Stimulated activated CD8-positive, alpha-beta memory T cell treated with anti-CD3 and anti-CD28 coated beads, Interleukin-12 subunit alpha, Interleukin-12 subunit beta, amount 100 ng/mL, for 24 hours (primary cell): ENCODE results near the gene RNF223.

Experiments used
- DNase-seq: peaks from one replicate; pipeline ENCODE4 v3.0.0-alpha.2; 2020; ENCODE audit errors: extremely low read depth

Gene RNF223

GRCh38 chr1:1073743-1074587 lies at the start of gene RNF223:
Gene RNF223 (minus strand): TSS chr1:1074306. CDS start chr1:1072566, 1,740 bp downstream.
- DNase-seq: no peak

- DNase-seq: no peak
Measured at GRCh38 chr1:1122981-1123480, 48.9 kb upstream of the RNF223 start.

GRCh38 chr1:1122078-1122811 lies 48.1 kb upstream of the RNF223 start:
- peak; percentile 57 for DNase-seq

- DNase-seq: no peak
Measured at GRCh38 chr1:1121611-1122077, 47.5 kb upstream of the RNF223 start.

GRCh38 chr1:1120866-1121591 lies 46.9 kb upstream of the RNF223 start:
- DNase-seq: no peak

- DNase-seq: no peak
Measured at GRCh38 chr1:1120096-1120495, 46.0 kb upstream of the RNF223 start.

GRCh38 chr1:1119272-1119890 lies 45.3 kb upstream of the RNF223 start:
- DNase-seq: no peak

GRCh38 chr1:1118876-1119220 lies 44.7 kb upstream of the RNF223 start:
- no peak for DNase-seq

- DNase-seq: no peak
Measured at GRCh38 chr1:1118011-1118875, 44.1 kb upstream of the RNF223 start.

GRCh38 chr1:1117469-1117831 lies 43.3 kb upstream of the RNF223 start:
- no peak for DNase-seq

- no peak for DNase-seq
Measured at GRCh38 chr1:1116701-1117468, 42.8 kb upstream of the RNF223 start.

- DNase-seq: peak; percentile 97
Measured at GRCh38 chr1:1115786-1116700, 41.9 kb upstream of the RNF223 start, which contains the start of gene C1orf159. Gene C1orf159 (minus strand): TSS chr1:1116089. CDS start chr1:1091543, 24,546 bp downstream.

GRCh38 chr1:1115136-1115785 lies 41.2 kb upstream of the RNF223 start:
- DNase-seq: no peak

GRCh38 chr1:1114431-1114830 lies 40.3 kb upstream of the RNF223 start:
- no peak for DNase-seq

GRCh38 chr1:1112237-1112985 lies 38.3 kb upstream of the RNF223 start:
- DNase-seq: no peak

- DNase-seq: no peak
Measured at GRCh38 chr1:1111516-1112236, 37.6 kb upstream of the RNF223 start.

- DNase-seq: no peak
Measured at GRCh38 chr1:1110561-1110971, 36.5 kb upstream of the RNF223 start.
